ENCODE data around the gene JMJD1C.

- TF ChIP-seq CTCF (conservative IDR thresholded peaks at IDR 0.05; ENCODE audit: low read length) (no peak), EZH2phosphoT487 (IDR thresholded peaks at IDR 0.05; ENCODE audit: borderline replicate concordance, low read depth, low read length) (no peak)
Measured at GRCh38 chr10:63229161-63229560, 236.6 kb downstream of the JMJD1C start.
